ENCODE measurements around the gene SULT1A1.

DNA sequence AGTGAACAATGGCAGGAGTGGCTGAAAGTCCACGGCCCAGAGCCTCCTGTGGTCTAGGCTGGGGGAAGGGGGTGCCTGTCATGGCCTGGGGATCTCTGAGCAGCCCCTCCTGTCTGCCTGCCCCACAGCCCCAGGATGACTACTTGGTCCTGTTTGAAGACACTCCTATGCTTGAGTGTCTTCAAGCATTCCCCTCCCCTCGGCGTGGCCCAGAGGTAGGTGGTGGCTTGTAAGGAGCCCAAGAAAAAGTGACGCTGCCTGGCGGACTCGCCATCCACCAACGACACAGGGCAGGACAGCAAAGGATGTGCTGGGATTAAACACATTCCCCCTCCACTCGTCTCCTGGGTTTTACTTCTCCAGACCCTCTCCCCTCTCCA lies 5.7 kb downstream of the SULT1A1 start:
- no peak for TF ChIP-seq CTCF (conservative IDR thresholded peaks at IDR 0.05)
- TF ChIP-seq EZH2 (IDR thresholded peaks at IDR 0.05; ENCODE audit: low read depth) = no peak

All from PC-9 (cell line).